ENCODE measurements around the gene MT1A. TPM values are rescaled to one million over a fixed set of nuclear protein-coding genes. Genes with fewer than 3 reads are reported as not detected.
"Not testable (repeated sequence)": the region's sequence is repeated elsewhere in the genome, so short reads cannot be mapped to it uniquely, and the experiment has no call there.

MT1A gene
- polyA plus RNA-seq, 1 experiment = not detected

GRCh38 chr16:56672761-56673536 is 34.5 kb downstream of the MT1A start:
- Histone ChIP-seq H3K27me3 (ENCODE audit: control insufficient read depth, insufficient read depth, low read length) (peaks cover 47% of the 10 kb centered on the region), H3K36me3 (ENCODE audit: control insufficient read depth, insufficient read depth, low read length) (no peaks in the 10 kb centered on the region), H3K4me3 (ENCODE audit: low read depth, low read length) (no peak overlapping the region)
- ChIA-PET POLR2A (no interaction called here), CTCF (interaction anchor here (0.6 to 2.6 kb wide), 6 partner anchors 11 to 120 kb away, joined by 3 to 12 read pairs (median 4); partner anchors contain the start of gene MT1X)
- TF ChIP-seq, protein P1, sequence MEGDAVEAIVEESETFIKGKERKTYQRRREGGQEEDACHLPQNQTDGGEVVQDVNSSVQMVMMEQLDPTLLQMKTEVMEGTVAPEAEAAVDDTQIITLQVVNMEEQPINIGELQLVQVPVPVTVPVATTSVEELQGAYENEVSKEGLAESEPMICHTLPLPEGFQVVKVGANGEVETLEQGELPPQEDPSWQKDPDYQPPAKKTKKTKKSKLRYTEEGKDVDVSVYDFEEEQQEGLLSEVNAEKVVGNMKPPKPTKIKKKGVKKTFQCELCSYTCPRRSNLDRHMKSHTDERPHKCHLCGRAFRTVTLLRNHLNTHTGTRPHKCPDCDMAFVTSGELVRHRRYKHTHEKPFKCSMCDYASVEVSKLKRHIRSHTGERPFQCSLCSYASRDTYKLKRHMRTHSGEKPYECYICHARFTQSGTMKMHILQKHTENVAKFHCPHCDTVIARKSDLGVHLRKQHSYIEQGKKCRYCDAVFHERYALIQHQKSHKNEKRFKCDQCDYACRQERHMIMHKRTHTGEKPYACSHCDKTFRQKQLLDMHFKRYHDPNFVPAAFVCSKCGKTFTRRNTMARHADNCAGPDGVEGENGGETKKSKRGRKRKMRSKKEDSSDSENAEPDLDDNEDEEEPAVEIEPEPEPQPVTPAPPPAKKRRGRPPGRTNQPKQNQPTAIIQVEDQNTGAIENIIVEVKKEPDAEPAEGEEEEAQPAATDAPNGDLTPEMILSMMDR (IDR thresholded peaks at IDR 0.05; ENCODE audit: insufficient read depth, low read depth, low read length) = no peak
- no peak for DNase-seq (ENCODE audit: low read depth)

DNA sequence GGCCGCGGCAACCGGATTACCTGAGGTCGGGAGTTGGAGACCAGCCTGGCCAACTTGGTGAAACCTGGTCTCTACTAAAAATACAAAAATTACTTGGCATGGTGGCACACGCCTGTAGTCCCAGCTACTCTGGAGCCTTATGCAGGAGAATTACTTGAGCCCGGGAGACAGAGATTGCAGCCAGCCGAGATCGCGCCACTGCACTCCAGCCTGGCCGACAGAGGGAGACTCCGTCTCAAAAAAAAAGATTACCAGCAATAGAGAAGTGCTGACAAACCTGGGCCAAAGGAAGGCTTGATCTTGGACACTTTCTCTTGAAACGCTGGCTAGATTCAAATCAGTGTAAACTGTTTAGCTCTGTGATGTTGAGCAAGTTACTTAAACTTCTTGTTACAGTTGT is 35.5 kb downstream of the MT1A start:
- ChIA-PET CTCF (interaction anchor here (0.6 to 2.6 kb wide), 7 partner anchors 10 to 65 kb away, joined by 4 to 12 read pairs (median 4); partner anchors contain the start of gene MT1X), POLR2A (interaction anchor here (0.7 kb wide), 1 partner anchor 9 kb away, joined by 3 read pairs; no protein-coding TSS in a partner anchor)
- Histone ChIP-seq H3K4me3 (ENCODE audit: low read depth, low read length) (no peak overlapping the region), H3K36me3 (ENCODE audit: control insufficient read depth, insufficient read depth, low read length) (no peaks in the 10 kb centered on the region), H3K27me3 (ENCODE audit: control insufficient read depth, insufficient read depth, low read length) (peaks cover 38% of the 10 kb centered on the region)
- DNase-seq (ENCODE audit: low read depth) = no peak
- TF ChIP-seq, protein P1 (IDR thresholded peaks at IDR 0.05; ENCODE audit: insufficient read depth, low read depth, low read length) = peak; percentile 53; the same call in 1 of the 2 replicates

DNA sequence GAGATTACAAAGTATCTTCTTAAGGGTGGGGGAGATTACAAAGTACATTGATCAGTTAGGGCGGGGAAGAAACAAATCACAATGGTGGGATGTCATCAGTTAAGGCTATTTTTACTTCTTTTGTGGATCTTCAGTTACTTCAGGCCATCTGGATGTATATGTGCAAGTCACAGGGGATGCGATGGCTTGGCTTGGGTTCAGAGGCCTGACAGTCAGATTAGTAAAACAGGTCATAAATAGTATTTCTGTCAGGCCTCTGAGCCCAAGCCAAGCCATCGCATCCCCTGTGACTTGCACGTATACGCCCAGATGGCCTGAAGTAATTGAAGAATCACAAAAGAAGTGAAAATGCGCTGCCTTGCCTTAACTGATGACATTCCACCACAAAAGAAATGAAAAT is 36.1 kb downstream of the MT1A start:
- H3K4me3 ChIP-seq (ENCODE audit: low read depth, low read length); DNase-seq (ENCODE audit: low read depth); H3K36me3 ChIP-seq (ENCODE audit: control insufficient read depth, insufficient read depth, low read length): not testable (repeated sequence)
- POLR2A ChIA-PET = interaction anchor here (0.7 kb wide), 1 partner anchor 8 kb away, joined by 3 read pairs; no protein-coding TSS in a partner anchor
- H3K27me3 ChIP-seq (ENCODE audit: control insufficient read depth, insufficient read depth, low read length) = peaks cover 31% of the 10 kb centered on the region
- CTCF ChIA-PET = interaction anchor here (0.6 to 2.6 kb wide), 4 partner anchors 9 to 65 kb away, joined by 4 to 12 read pairs (median 4); partner anchors contain the start of gene MT1X

DNA sequence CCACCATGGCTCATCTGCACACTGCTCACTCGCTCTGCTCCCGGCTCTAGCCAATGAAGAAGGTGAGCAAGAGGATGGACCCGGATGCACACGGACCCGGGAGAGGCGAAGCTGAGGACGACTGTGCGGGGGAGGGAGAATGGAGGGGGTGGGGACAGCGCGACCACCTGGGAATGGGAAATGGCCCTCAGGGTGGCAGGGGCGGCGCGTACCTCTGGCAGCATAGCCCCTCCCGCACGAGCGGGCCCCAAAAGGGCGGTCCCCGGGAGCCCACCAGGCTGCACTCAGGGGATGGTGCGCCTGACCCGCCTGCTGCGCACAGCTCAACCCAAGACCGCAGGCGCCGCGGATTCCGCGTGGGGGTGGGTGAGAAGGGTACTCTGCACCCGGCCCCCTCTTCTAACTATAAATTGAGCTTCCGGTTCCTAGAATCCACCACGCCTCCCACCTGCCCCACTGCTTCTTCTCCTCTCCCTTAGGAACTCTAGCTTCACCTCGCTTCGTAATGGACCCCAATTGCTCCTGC is 37.3 kb downstream of the MT1A start:
- ChIA-PET CTCF (interaction anchor here (0.8 to 1.1 kb wide), 3 partner anchors 14 to 64 kb away, joined by 3 to 4 read pairs (median 3); no protein-coding TSS in a partner anchor), POLR2A (no interaction called here)
- H3K36me3 ChIP-seq (ENCODE audit: control insufficient read depth, insufficient read depth, low read length) = no peaks in the 10 kb centered on the region
- TF ChIP-seq, protein P1 (IDR thresholded peaks at IDR 0.05; ENCODE audit: insufficient read depth, low read depth, low read length) = no peak
- H3K4me3 ChIP-seq (ENCODE audit: low read depth, low read length) = no peak overlapping the region
- DNase-seq (ENCODE audit: low read depth) = no peak
- peaks cover 20% of the 10 kb centered on the region for H3K27me3 ChIP-seq (ENCODE audit: control insufficient read depth, insufficient read depth, low read length)

GRCh38 chr16:56677474-56677873 is 39.0 kb downstream of the MT1A start:
- Histone ChIP-seq H3K27me3 (ENCODE audit: control insufficient read depth, insufficient read depth, low read length) (peaks cover 9% of the 10 kb centered on the region), H3K4me3 (ENCODE audit: low read depth, low read length) (no peak overlapping the region), H3K36me3 (ENCODE audit: control insufficient read depth, insufficient read depth, low read length) (no peaks in the 10 kb centered on the region)
- TF ChIP-seq, protein P1 (IDR thresholded peaks at IDR 0.05; ENCODE audit: insufficient read depth, low read depth, low read length) = no peak
- DNase-seq (ENCODE audit: low read depth) = no peak
- ChIA-PET CTCF (interaction anchor here (0.9 to 1.4 kb wide), 5 partner anchors 25 to 152 kb away, joined by 3 read pairs; partner anchors contain the start of gene MT1E), POLR2A (no interaction called here)
